ENCODE measurements around the gene ZNF674. TPM values are rescaled to one million over a fixed set of nuclear protein-coding genes. Genes with fewer than 3 reads are reported as not detected.

Gene ZNF674
- total and polyA plus RNA-seq, 2 donors (not counting 3 experiments of a cell fraction or from before 2014, with no cell fraction given), result 2.5 to 6.7 TPM

DNA sequence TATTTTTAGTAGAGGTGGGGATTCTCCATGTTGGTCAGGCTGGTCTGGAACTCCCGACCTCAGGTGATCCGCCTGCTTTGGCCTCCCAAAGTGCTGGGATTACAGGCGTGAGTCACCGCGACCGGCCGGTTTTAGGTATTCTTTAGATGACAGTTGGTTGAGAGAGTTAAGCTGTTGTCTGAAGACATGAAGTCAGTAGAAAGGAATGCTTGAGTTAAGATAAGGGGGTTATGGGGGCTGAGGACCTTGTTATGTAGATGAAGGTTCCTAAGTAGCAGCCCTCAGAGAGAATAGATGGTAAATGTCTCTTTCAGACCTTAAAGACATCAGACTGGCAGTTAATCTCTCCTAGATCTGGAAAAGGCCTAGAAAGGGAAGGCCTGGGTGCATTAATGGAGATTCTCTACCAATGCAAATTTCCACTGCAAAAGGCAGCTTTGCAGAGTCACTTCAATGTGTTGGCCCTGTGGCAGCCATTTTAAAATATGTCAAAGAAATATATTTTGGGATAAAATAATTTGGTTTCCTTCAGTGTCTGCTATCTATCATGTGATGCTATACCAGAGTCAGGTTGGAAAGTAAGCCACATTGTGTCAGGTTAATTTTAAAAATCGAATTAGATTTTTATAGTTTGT is 6.4 kb upstream of the ZNF674 start:
- Histone ChIP-seq H3K36me3 (ENCODE audit: control insufficient read depth in 2 of 2, extremely low read depth in 1 of 2, insufficient read depth in 2 of 2, low read length in 2 of 2) (no peaks in the 10 kb centered on the region), H3K79me2 (ENCODE audit: control insufficient read depth, insufficient read depth, low read length) (peaks cover 16% of the 10 kb centered on the region), H3K4me3 (replicated peaks in 1 of 3; ENCODE audit: insufficient read depth in 1 of 3, low read depth in 1 of 3, low read length in 3 of 3) (no peak overlapping the region), H3K4me1 (ENCODE audit: control insufficient read depth, extremely low read depth, insufficient read depth, low read length) (peaks cover 9% of the 10 kb centered on the region), H2AFZ (ENCODE audit: low read depth, low read length) (no peak overlapping the region), H3K9me3 (replicated peaks; ENCODE audit: control insufficient read depth, insufficient read depth, low read length) (no peaks in the 10 kb centered on the region), H4K20me1 (replicated peaks; ENCODE audit: control insufficient read depth, extremely low read depth, insufficient read depth, low read length) (no peaks in the 10 kb centered on the region), H3K9ac (replicated peaks; ENCODE audit: extremely low read depth, insufficient read depth, low read length) (no peak overlapping the region), H3K27me3 (ENCODE audit: control insufficient read depth in 2 of 2, insufficient read depth in 2 of 2, low read length in 2 of 2) (no peaks in the 10 kb centered on the region), H3K9me1 (replicated peaks; ENCODE audit: control insufficient read depth, extremely low read depth, insufficient read depth, low read length) (no peaks in the 10 kb centered on the region), H3K4me2 (ENCODE audit: insufficient read depth, low read length) (no peak overlapping the region), H3K27ac (ENCODE audit: insufficient read depth, low read depth, low read length) (no peak overlapping the region)
- no TSS peak for BruUV-seq (replicated peaks)
- TF ChIP-seq GATA2 (IDR thresholded peaks at IDR 0.05; ENCODE audit: insufficient read depth, insufficient read length, low read depth, low read length) (no peak), POLR2AphosphoS5 (IDR thresholded peaks at IDR 0.05; ENCODE audit: insufficient read depth, low read depth, low read length) (no peak)
- DNase-seq (ENCODE audit: low read depth, low spot score) (no peak), FAIRE-seq (no peak)
- ChIA-PET CTCF (no interaction called here), POLR2A (no interaction called here)
- intact Hi-C loops (cut with micrococcal nuclease) (loop anchor here (10.0 kb wide), 2 partner anchors 203 to 543 kb away; partner anchors contain the start of gene SLC9A7), dilution Hi-C loops (cut with MboI; ENCODE audit: extremely low pct_ligation_motif_present, low sequenced_read_pairs) (no loop called here)

DNA sequence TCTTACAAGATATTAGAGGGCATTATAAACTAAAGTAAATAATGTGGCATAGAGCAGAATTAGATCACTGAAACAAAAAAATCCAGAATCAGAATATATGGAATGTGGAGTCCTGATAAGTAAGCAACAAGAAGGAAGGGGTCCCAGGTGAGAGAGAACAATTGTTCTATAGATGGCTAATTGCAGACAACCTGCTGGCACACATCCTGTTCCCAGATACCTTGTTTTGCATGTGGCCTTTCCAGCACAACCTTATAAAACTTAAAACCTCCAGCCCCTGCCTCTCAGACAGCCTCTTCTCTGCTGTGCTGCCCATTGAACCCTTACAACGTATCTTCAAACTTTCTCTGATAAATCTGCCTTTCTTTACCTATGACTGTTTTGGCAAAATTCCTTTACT is 4.7 kb upstream of the ZNF674 start:
- intact Hi-C loops (cut with micrococcal nuclease), result loop anchor here (10.0 kb wide), 2 partner anchors 205 to 545 kb away; partner anchors contain the start of gene SLC9A7
- CTCF ChIA-PET, result no interaction called here

More for the DNA sequence above, 4.7 kb upstream of the ZNF674 start:
- BruUV-seq (replicated peaks), result no TSS peak
- Histone ChIP-seq H2AFZ (ENCODE audit: low read depth, low read length) (no peak overlapping the region), H3K27me3 (ENCODE audit: control insufficient read depth in 2 of 2, insufficient read depth in 2 of 2, low read length in 2 of 2) (no peaks in the 10 kb centered on the region), H3K4me2 (ENCODE audit: insufficient read depth, low read length) (no peak overlapping the region), H4K20me1 (replicated peaks; ENCODE audit: control insufficient read depth, extremely low read depth, insufficient read depth, low read length) (no peaks in the 10 kb centered on the region), H3K9ac (replicated peaks; ENCODE audit: extremely low read depth, insufficient read depth, low read length) (no peak overlapping the region), H3K4me3 (replicated peaks in 1 of 3; ENCODE audit: insufficient read depth in 1 of 3, low read depth in 1 of 3, low read length in 3 of 3) (no peak overlapping the region), H3K9me1 (replicated peaks; ENCODE audit: control insufficient read depth, extremely low read depth, insufficient read depth, low read length) (no peaks in the 10 kb centered on the region), H3K9me3 (replicated peaks; ENCODE audit: control insufficient read depth, insufficient read depth, low read length) (no peaks in the 10 kb centered on the region), H3K4me1 (ENCODE audit: control insufficient read depth, extremely low read depth, insufficient read depth, low read length) (peaks cover 13% of the 10 kb centered on the region), H3K27ac (ENCODE audit: insufficient read depth, low read depth, low read length) (no peak overlapping the region), H3K36me3 (ENCODE audit: control insufficient read depth in 2 of 2, extremely low read depth in 1 of 2, insufficient read depth in 2 of 2, low read length in 2 of 2) (no peaks in the 10 kb centered on the region), H3K79me2 (ENCODE audit: control insufficient read depth, insufficient read depth, low read length) (peaks cover 28% of the 10 kb centered on the region)
- TF ChIP-seq, protein P1, sequence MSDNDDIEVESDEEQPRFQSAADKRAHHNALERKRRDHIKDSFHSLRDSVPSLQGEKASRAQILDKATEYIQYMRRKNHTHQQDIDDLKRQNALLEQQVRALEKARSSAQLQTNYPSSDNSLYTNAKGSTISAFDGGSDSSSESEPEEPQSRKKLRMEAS (IDR thresholded peaks at IDR 0.05; ENCODE audit: insufficient read depth, insufficient read length), result no peak
- TF ChIP-seq, protein P2, sequence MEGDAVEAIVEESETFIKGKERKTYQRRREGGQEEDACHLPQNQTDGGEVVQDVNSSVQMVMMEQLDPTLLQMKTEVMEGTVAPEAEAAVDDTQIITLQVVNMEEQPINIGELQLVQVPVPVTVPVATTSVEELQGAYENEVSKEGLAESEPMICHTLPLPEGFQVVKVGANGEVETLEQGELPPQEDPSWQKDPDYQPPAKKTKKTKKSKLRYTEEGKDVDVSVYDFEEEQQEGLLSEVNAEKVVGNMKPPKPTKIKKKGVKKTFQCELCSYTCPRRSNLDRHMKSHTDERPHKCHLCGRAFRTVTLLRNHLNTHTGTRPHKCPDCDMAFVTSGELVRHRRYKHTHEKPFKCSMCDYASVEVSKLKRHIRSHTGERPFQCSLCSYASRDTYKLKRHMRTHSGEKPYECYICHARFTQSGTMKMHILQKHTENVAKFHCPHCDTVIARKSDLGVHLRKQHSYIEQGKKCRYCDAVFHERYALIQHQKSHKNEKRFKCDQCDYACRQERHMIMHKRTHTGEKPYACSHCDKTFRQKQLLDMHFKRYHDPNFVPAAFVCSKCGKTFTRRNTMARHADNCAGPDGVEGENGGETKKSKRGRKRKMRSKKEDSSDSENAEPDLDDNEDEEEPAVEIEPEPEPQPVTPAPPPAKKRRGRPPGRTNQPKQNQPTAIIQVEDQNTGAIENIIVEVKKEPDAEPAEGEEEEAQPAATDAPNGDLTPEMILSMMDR (IDR thresholded peaks at IDR 0.05; ENCODE audit: extremely low read depth in 1 of 2, insufficient read depth in 1 of 2, low read depth in 1 of 2, low read length in 2 of 2), result no peak
- TF ChIP-seq EZH2 (IDR thresholded peaks at IDR 0.05; ENCODE audit: borderline replicate concordance, low read depth, low read length, severe bottlenecking), result no peak
- TF ChIP-seq GATA2 (IDR thresholded peaks at IDR 0.05; ENCODE audit: insufficient read depth, insufficient read length, low read depth, low read length), result no peak
- TF ChIP-seq POLR2A (IDR thresholded peaks at IDR 0.05; ENCODE audit: low read depth, low read length), result no peak
- TF ChIP-seq MYC (IDR thresholded peaks at IDR 0.05; ENCODE audit: low read depth, low read length), result no peak
- no peak for TF ChIP-seq JUN (IDR thresholded peaks at IDR 0.05; ENCODE audit: borderline replicate concordance, insufficient read depth, insufficient read length, low read depth)
- dilution Hi-C loops (cut with MboI; ENCODE audit: extremely low pct_ligation_motif_present, low sequenced_read_pairs), result no loop called here
- FAIRE-seq (no peak), DNase-seq (ENCODE audit: low read depth, low spot score) (no peak)
- POLR2A ChIA-PET, result no interaction called here

Data from endothelial cell of umbilical vein (primary cell).